CD8-positive, alpha-beta memory T cell (primary cell): ENCODE data around the gene GRIN2C. TPM values are rescaled to one million over a fixed set of nuclear protein-coding genes. Genes with fewer than 3 reads are reported as not detected.
"Not testable (repeated sequence)": the region's sequence is repeated elsewhere in the genome, so short reads cannot be mapped to it uniquely, and the experiment has no call there.

Experiments
- CTCF ChIA-PET: fragments of 350-600 bp; sonication (Branson Sonifier 250); formaldehyde crosslinking; loops from one replicate; lab custom pipeline; 2021; ENCODE audit warnings: antibody characterized with exemption; lab: Charles Lee
- POLR2A ChIA-PET: fragments of 350-600 bp; sonication (Branson Sonifier 250); formaldehyde crosslinking; loops from one replicate; lab custom pipeline; 2021; ENCODE audit warnings: antibody characterized with exemption; lab: Charles Lee
- DNase-seq, 5 donors: peaks; one replicate each; pipeline versions ENCODE4 v3.0.0 to v3.0.0-alpha.2; 2020 to 2022; ENCODE audit warnings: mixed read lengths in 1 of 5
- H3K27ac ChIP-seq: one replicate; pipeline ENCODE4 v1.7.0; 2013; ENCODE audit warnings: low read depth, mild to moderate bottlenecking, low read length, moderate library complexity
- H3K27me3 ChIP-seq: 2 replicates; pipeline ENCODE4 v1.7.0; 2013; ENCODE audit warnings: low read length, mild to moderate bottlenecking; ENCODE audit not compliant: insufficient read depth, poor library complexity, severe bottlenecking
- H3K36me3 ChIP-seq: 2 replicates; pipeline ENCODE4 v1.7.0; 2013; ENCODE audit warnings: mild to moderate bottlenecking, low read length, moderate library complexity; ENCODE audit not compliant: insufficient read depth
- H3K4me1 ChIP-seq: 2 replicates; pipeline ENCODE4 v1.7.0; 2013; ENCODE audit warnings: mild to moderate bottlenecking, low read length, moderate library complexity; ENCODE audit not compliant: insufficient read depth
- H3K4me3 ChIP-seq: 2 replicates; pipeline ENCODE4 v1.7.0; 2013; ENCODE audit warnings: mild to moderate bottlenecking, low read length
- H3K9me3 ChIP-seq: 2 replicates; pipeline ENCODE4 v1.7.0; 2013; ENCODE audit warnings: mild to moderate bottlenecking, low read length
- H3K27ac Mint-ChIP-seq, 8 donors: one replicate each; pipeline ENCODE4 v1.8.0; 2020 to 2021; ENCODE audit warnings: mixed read lengths in 8 of 8, mild to moderate bottlenecking in 6 of 8, inconsistent platforms in 3 of 8, moderate library complexity in 3 of 8
- H3K27me3 Mint-ChIP-seq, 2 donors: one replicate each; pipeline ENCODE4 v1.8.0; 2020 to 2021; ENCODE audit warnings: mixed read lengths in 2 of 2, mild to moderate bottlenecking in 1 of 2, moderate library complexity in 1 of 2
- H3K36me3 Mint-ChIP-seq, 3 donors: one replicate each; pipeline ENCODE4 v1.8.0; 2020 to 2021; ENCODE audit warnings: mixed read lengths in 3 of 3, inconsistent platforms in 1 of 3, mild to moderate bottlenecking in 1 of 3
- H3K4me1 Mint-ChIP-seq, 3 donors: one replicate each; pipeline ENCODE4 v1.8.0; 2020 to 2021; ENCODE audit warnings: mixed read lengths in 3 of 3, inconsistent platforms in 1 of 3, mild to moderate bottlenecking in 1 of 3
- H3K4me3 Mint-ChIP-seq, 7 donors: one replicate each; pipeline ENCODE4 v1.8.0; 2020 to 2021; ENCODE audit warnings: mixed read lengths in 7 of 7, mild to moderate bottlenecking in 6 of 7, moderate library complexity in 4 of 7, inconsistent platforms in 2 of 7
- H3K9me3 Mint-ChIP-seq, 5 donors: one replicate each; pipeline ENCODE4 v1.8.0; 2020 to 2022; ENCODE audit warnings: mixed read lengths in 5 of 5, mild to moderate bottlenecking in 3 of 5, moderate library complexity in 2 of 5, inconsistent platforms in 1 of 5
- polyA plus RNA-seq: library from polyadenylated mRNA; unstranded; fragments of 300-500 nt; fragmentation: Illumina TruSeq; gene quantifications from one replicate; pipeline ENCODE4 v1.2.3, GENCODE V29; 2021
- total RNA-seq, 2 experiments: library from RNA; stranded (reverse); gene quantifications; one replicate each; pipeline ENCODE4 v1.2.3, GENCODE V29; 2021

The GRIN2C gene
- total RNA-seq (not detected), polyA plus RNA-seq (not detected)

- POLR2A ChIA-PET = no interaction called here
Observed at GRCh38 chr17:74859459-74860228, at the start of gene GRIN2C. TSS of gene GRIN2C (minus strand) at chr17:74859885. CDS start at chr17:74855092, 4,793 bp downstream.

DNA sequence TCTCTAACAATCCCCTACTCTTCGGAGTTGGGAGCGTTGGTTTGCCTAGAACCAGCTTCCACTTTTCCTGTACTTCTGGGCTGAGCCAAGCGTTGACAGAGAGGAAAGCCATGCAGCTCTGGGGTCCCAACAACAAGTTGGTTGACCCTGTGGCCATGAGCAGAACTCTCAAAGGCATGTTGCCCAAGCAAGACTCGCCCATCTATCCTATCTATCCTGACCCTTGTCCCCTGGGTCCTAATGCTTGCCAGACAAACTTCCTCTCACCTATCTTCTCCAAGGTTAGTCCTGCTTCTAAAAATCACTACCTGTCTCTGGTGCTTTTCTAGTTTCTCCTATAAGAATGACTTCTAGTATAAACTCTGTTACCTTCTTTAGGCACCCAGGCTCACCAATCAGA is 49.4 kb upstream of the GRIN2C start:
- peaks cover 1 to 17% of the 10 kb centered on the region in 2 donors for H3K27me3 Mint-ChIP-seq
- H3K4me1 ChIP-seq, H3K9me3 ChIP-seq, H3K27me3 ChIP-seq, POLR2A ChIA-PET, H3K4me1 Mint-ChIP-seq, DNase-seq, H3K27ac ChIP-seq, H3K4me3 ChIP-seq, CTCF ChIA-PET, H3K36me3 ChIP-seq, H3K27ac Mint-ChIP-seq, H3K36me3 Mint-ChIP-seq, H3K4me3 Mint-ChIP-seq, H3K9me3 Mint-ChIP-seq: not testable (repeated sequence)

More at GRCh38 chr17:74859459-74860228, at the start of gene GRIN2C:
- H3K36me3 ChIP-seq = no peaks in the 10 kb centered on the region
- Mint-ChIP-seq H3K27ac (no peak within 1 kb of the TSS), H3K36me3 (no peaks in the 10 kb centered on the region), H3K9me3 (no peaks in the 10 kb centered on the region), H3K4me1 (peaks cover 6 to 24% (median 13%) of the 10 kb centered on the region in 3 donors), H3K4me3 (peak within 1 kb of the TSS in 6 of 7 donors; percentile 53 to 75 (median 69)), H3K27me3 (peaks cover 44 to 56% of the 10 kb centered on the region in 2 donors)
- no peaks in the 10 kb centered on the region for H3K9me3 ChIP-seq
- peaks cover 18% of the 10 kb centered on the region for H3K4me1 ChIP-seq
- CTCF ChIA-PET = interaction anchor here (1.1 to 11.3 kb wide), 6 partner anchors 12 to 202 kb away, joined by 3 to 90 read pairs (median 6); partner anchors contain the start of gene RAB37
- no peak within 1 kb of the TSS for H3K27ac ChIP-seq
- DNase-seq = peak in 3 of 5 donors; percentile 16 to 36 (median 18)
- H3K27me3 ChIP-seq = peaks cover 36% of the 10 kb centered on the region
- peak within 1 kb of the TSS; percentile 32 for H3K4me3 ChIP-seq

- Histone ChIP-seq H3K27ac (no peak overlapping the region), H3K4me3 (no peak overlapping the region), H3K27me3 (no peaks in the 10 kb centered on the region), H3K4me1 (no peaks in the 10 kb centered on the region), H3K36me3 (no peaks in the 10 kb centered on the region), H3K9me3 (no peaks in the 10 kb centered on the region)
- H3K27ac Mint-ChIP-seq = no peak overlapping the region
- CTCF ChIA-PET = no interaction called here
- no peaks in the 10 kb centered on the region for H3K4me1 Mint-ChIP-seq
- H3K4me3 Mint-ChIP-seq = no peak overlapping the region
- H3K27me3 Mint-ChIP-seq = peaks cover 2 to 32% of the 10 kb centered on the region in 2 donors
- DNase-seq = no peak
- H3K9me3 Mint-ChIP-seq = peaks cover 0 to 2% (median 0%) of the 10 kb centered on the region in 5 donors
- POLR2A ChIA-PET = no interaction called here
- no peaks in the 10 kb centered on the region for H3K36me3 Mint-ChIP-seq
Observed at GRCh38 chr17:74907012-74907411, 47.3 kb upstream of the GRIN2C start.

- H3K9me3 Mint-ChIP-seq, H3K36me3 Mint-ChIP-seq, H3K27me3 ChIP-seq, H3K4me1 ChIP-seq, H3K36me3 ChIP-seq, H3K27ac ChIP-seq, H3K4me3 ChIP-seq, H3K4me1 Mint-ChIP-seq, H3K4me3 Mint-ChIP-seq, CTCF ChIA-PET, H3K9me3 ChIP-seq, POLR2A ChIA-PET, DNase-seq: not testable (repeated sequence)
- peak overlapping the region in 1 of 8 donors; percentile 56 for H3K27ac Mint-ChIP-seq
- H3K27me3 Mint-ChIP-seq = peaks cover 2 to 39% of the 10 kb centered on the region in 2 donors
Observed at GRCh38 chr17:74906214-74906793, 46.6 kb upstream of the GRIN2C start.

DNA sequence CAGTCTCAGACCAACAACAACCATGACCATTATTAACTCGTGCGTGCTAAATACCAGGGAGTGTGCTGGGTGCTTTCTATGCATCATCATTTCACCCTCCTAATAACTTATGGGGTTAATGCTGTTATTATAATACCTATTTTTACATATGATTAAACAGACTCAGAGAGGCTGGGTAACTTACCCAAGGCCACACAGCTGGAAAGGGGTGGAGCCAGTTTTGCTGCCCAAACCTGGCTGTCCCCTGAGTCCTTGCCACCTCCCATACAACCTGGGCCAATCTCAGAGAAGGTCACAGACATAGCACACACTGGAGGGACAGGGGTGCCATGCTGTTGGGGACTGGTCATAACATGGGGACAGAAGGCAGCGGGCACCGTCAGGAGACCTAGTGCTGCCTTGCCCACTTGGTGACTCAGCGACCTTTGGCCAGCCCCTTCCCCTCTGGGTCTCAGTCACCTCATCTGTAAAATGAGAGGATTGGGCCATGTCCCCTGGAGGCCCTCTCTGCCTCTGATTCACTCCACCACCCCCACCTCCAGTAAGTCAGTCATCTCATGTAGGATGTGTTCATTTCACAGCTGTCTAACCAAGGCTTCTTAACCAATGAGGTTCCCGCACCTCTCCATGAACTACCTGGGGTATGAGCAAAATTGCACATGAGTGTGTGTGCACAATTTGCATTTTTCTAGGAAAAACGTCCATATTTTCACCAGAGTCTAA is 45.2 kb upstream of the GRIN2C start:
- Mint-ChIP-seq H3K36me3 (no peaks in the 10 kb centered on the region), H3K9me3 (peaks cover 0 to 2% (median 0%) of the 10 kb centered on the region in 5 donors), H3K4me3 (no peak overlapping the region), H3K4me1 (no peaks in the 10 kb centered on the region), H3K27me3 (peaks cover 2 to 38% of the 10 kb centered on the region in 2 donors), H3K27ac (no peak overlapping the region)
- CTCF ChIA-PET = no interaction called here
- no peak overlapping the region for H3K27ac ChIP-seq
- H3K4me1 ChIP-seq = no peaks in the 10 kb centered on the region
- POLR2A ChIA-PET = no interaction called here
- H3K36me3 ChIP-seq = no peaks in the 10 kb centered on the region
- no peaks in the 10 kb centered on the region for H3K27me3 ChIP-seq
- no peaks in the 10 kb centered on the region for H3K9me3 ChIP-seq
- DNase-seq = no peak
- no peak overlapping the region for H3K4me3 ChIP-seq

GRCh38 chr17:74903671-74904070 is 44.0 kb upstream of the GRIN2C start:
- Mint-ChIP-seq H3K4me1 (no peaks in the 10 kb centered on the region), H3K9me3 (peaks cover 0 to 2% (median 0%) of the 10 kb centered on the region in 5 donors), H3K27me3 (peaks cover 3 to 40% of the 10 kb centered on the region in 2 donors), H3K36me3 (no peaks in the 10 kb centered on the region), H3K27ac (no peak overlapping the region), H3K4me3 (peak overlapping the region in 2 of 7 donors; percentile 32 to 34)
- ChIA-PET POLR2A (no interaction called here), CTCF (no interaction called here)
- Histone ChIP-seq H3K36me3 (no peaks in the 10 kb centered on the region), H3K27ac (no peak overlapping the region), H3K4me3 (no peak overlapping the region), H3K4me1 (no peaks in the 10 kb centered on the region), H3K27me3 (no peaks in the 10 kb centered on the region), H3K9me3 (no peaks in the 10 kb centered on the region)
- DNase-seq = no peak

GRCh38 chr17:74903034-74903433 is 43.3 kb upstream of the GRIN2C start:
- H3K36me3 Mint-ChIP-seq = no peaks in the 10 kb centered on the region
- no peak for DNase-seq
- peaks cover 4 to 43% of the 10 kb centered on the region in 2 donors for H3K27me3 Mint-ChIP-seq
- H3K4me3 Mint-ChIP-seq = no peak overlapping the region
- no peaks in the 10 kb centered on the region for H3K27me3 ChIP-seq
- H3K4me3 ChIP-seq = no peak overlapping the region
- peak overlapping the region in 1 of 8 donors; percentile 70 for H3K27ac Mint-ChIP-seq
- H3K9me3 ChIP-seq = no peaks in the 10 kb centered on the region
- no peaks in the 10 kb centered on the region for H3K36me3 ChIP-seq
- H3K4me1 Mint-ChIP-seq = no peaks in the 10 kb centered on the region
- peaks cover 0 to 2% (median 0%) of the 10 kb centered on the region in 5 donors for H3K9me3 Mint-ChIP-seq
- ChIA-PET POLR2A (no interaction called here), CTCF (no interaction called here)
- H3K4me1 ChIP-seq = no peaks in the 10 kb centered on the region
- no peak overlapping the region for H3K27ac ChIP-seq
